HG03135 (cell line): ENCODE measurements around the gene AMBRA1.
"Not testable (repeated sequence)": the region's sequence is repeated elsewhere in the genome, so short reads cannot be mapped to it uniquely, and the experiment has no call there.

ENCODE experiments used
- ATAC-seq: cut with Tn5 transposase; IDR thresholded peaks from one replicate; pipeline ENCODE4 v1.9.1; 2021; ENCODE audit warnings: mild to moderate bottlenecking, moderate library complexity; ENCODE audit not compliant: unreplicated experiment

AMBRA1 gene

GRCh38 chr11:46534711-46535110, 59.1 kb downstream of the AMBRA1 start:
- ATAC-seq, result no peak

- no peak for ATAC-seq
Observed at GRCh38 chr11:46533396-46534100, 60.3 kb downstream of the AMBRA1 start.

- ATAC-seq, result no peak
Observed at GRCh38 chr11:46529928-46530574, 63.8 kb downstream of the AMBRA1 start.

DNA sequence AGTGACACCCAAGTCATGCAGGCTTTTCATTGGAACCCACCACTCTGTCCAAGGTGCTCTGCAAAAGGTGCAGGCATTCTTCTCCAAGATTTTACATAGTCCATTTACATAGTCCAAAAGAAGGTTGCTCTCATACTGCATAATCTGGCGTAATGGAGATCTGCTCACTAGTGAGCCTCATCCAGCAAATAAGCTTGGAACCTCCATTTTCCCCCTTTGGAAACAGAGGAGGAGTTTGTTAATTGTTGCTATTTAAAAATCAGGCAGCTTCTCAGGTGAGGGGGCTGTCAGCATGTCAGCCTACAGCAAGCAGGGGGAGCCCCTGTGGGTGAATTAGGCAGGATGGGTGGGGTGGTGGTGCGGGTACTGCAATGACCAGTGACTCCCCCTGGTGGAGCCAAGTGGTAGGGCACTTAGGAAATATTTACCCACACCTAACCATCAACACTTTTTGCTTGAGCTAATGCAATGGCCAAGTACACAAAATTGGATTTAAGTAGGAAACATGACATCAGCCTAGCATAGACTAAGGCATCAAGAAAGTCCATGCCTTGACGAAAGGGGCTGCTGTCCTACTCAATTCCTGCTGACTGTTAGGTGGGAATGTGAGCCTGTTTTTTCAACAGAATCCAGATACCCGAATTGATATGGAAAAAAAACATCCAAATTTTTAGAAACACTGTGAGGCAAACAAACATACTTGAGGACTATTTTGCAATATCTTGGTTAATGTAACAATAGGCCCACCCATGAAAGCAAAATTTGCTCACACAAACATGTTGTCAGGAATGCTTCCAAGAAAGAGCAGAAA, 64.5 kb downstream of the AMBRA1 start:
- no peak for ATAC-seq

DNA sequence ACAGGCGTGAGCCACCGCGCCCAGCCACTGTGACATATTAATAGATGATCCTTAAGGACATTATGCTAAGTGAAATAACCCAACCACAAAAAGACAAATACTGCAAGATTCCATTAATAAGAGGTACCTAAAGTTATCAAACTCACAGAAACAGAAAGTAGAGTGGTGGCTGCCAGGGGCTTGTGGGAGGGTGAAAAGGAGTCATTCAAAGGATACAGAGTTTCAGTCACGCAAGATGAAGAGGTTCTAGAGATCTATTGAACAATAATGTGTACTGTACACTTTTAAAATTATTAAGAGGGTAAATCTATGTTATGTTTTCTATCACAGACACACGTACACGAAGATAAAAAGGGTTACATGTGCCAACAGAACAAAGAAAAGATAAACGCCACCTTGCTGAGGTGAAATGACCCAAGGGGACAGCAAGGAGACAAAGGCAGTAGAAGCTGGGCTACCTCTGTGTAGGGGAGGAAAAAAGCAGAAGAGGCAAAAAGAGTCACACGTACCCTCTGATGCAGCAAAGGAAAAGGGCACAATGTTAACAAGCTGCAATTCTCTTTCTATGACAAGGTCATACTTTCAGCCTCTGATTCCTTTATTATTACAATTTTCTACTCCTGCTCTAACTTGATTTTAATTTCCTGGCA, 65.3 kb downstream of the AMBRA1 start:
- no peak for ATAC-seq

GRCh38 chr11:46527591-46528130, 66.2 kb downstream of the AMBRA1 start:
- ATAC-seq, result no peak

- no peak for ATAC-seq
Observed at GRCh38 chr11:46526216-46527215, 67.3 kb downstream of the AMBRA1 start.

- no peak for ATAC-seq
Observed at GRCh38 chr11:46524201-46524770, 69.5 kb downstream of the AMBRA1 start.

DNA sequence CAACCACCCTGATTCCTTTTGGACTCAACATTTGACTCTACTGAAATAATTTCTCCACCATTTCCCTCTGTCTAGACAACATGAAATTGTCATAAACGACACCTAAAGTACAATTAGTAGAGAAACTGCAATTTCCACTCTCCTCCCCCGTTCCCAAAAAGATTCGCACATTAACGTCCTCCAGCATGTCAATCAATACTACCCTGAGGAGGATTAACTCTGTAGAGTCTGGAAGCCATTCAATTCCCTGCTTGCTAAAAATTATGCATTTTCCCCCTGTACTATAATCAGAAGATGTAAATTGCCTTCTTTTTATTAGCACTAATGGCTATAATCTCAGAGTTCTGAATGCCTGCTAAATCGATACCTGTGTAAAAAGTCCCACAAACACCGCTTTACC, 70.5 kb downstream of the AMBRA1 start:
- ATAC-seq, result no peak

GRCh38 chr11:46522682-46523281, 71.0 kb downstream of the AMBRA1 start:
- no peak for ATAC-seq

GRCh38 chr11:46521961-46522681, 71.7 kb downstream of the AMBRA1 start:
- ATAC-seq, result no peak

DNA sequence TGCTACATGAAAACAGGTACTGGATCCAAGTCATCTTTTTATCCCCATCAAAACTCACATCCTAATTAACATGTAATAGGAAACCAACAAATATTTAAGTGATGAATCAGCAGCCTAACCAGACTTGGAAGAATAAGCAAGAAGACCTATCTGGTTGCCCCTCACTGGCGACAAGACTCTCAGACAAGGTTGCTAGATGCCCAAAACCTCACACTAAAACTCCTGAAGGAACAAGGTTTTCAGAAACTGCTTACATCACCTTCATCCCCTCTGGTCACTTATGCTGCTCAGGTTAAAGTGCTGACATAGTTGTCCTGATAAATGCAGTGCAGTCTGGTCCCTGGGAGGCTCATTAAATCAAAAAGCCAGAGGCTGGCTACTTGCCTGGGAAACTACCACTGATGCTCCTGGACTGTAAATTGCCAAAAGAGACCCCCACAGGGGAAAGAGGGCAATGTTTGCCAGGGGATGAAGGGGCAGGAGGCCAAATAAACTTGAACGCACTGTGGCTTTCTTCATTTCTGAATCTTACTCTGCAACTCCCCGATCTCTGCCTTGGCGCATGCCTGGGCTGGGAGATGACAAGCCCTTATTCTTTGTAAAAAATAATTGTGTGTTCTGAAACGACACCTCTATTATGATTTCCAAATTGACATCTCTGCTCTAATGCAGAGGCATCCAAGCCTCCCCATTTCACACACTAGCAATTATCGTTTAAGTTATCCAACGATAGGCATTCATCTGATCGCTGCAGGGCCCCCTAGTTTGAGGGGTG, 72.7 kb downstream of the AMBRA1 start:
- ATAC-seq, result no peak

DNA sequence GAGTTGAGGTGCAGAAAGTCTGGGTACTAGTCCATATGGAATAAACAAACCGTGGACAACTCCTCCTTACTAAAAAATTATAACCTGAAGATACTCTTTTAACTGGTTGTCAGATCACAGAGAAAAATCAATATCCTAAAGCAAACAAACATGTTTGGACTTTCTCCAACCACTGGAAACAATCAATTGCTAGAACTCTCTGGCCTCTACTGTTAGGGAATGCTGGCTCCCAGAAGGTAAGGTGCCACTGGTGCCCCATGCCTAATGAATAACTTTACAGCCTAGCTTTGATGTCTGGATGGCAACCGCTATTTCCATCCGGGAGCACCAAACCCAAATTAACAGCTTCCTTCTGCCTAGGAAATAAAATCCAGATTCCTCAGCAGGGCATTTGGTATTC, 74.5 kb downstream of the AMBRA1 start:
- no peak for ATAC-seq

GRCh38 chr11:46518928-46519327, 74.9 kb downstream of the AMBRA1 start:
- ATAC-seq, result not testable (repeated sequence)

DNA sequence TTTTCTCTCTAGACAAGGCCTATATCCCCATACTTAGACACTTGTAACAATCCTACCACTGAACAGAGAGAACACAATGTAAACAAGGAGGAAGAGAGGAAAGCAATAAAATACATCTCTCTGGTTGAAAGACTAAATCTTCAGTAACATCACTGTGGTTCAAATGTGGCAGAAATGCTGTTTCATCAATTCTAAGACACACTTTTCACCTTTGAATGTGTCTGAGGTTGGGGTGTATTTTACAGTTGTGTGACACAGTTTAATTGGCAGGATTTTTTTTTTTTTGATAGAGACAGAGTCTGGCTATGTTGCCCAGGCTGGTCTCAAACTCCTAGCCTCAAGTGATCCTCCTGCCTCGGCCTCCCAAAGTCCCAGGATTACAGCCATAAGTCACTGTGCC, 79.5 kb downstream of the AMBRA1 start:
- no peak for ATAC-seq

DNA sequence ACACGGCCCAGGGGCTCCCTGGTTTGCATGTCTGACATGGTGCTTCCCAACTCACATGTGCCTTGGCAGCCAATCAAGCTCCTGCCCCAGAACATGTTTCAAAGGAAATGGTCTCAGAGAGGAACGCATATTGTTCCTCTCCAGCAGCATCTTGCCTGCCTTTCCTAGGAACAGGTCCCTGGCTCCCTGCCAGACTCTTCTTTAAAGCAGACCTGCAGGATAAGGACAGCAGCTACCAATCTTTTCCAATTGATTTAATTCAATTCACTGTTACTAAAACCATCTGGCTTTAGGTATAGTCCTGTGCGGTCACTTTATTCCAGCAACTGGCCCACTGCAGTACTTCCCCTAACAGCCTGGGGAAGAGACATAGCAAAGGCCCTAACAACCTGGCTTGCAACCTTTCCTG, 79.9 kb downstream of the AMBRA1 start:
- no peak for ATAC-seq

DNA sequence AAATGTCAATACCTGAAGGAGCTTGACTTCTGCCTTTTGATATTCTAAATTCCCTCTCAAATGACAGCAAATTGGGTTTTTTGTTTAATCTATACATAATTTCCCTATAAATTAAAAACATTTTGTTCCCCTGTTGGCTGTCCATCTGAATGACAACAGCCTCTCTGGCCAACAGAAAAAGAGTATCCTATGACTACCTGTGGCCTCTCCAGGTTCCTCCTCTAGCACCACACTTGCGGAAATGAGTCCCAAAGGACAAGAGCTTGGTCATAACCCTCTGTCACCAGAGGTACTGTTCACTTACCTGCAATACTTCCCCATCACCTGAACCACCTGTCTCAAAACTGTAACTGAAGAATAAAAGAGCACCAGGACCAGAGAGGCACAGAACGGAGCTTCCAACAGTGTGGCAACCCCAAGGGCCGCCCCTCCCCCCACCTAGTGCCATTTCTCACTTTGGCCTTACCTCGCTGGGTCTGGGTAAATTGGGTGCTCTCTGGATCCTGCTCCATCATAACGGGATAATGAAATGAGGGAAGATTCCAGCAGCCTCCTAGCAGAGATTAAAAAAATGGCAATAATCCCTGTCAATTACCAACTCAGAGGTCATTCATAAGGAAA, 81.5 kb downstream of the AMBRA1 start:
- ATAC-seq, result no peak
